Upper lobe of left lung (tissue), 6 donors: ENCODE data around the gene MTIF3. TPM values are rescaled to one million over a fixed set of nuclear protein-coding genes. Genes with fewer than 3 reads are reported as not detected.

Experiments
- ATAC-seq, 2 donors: fragments of 200-7000 bp; cut with Tn5 transposase; one replicate each; pipeline ENCODE4 v1.9.1; 2022; ENCODE audit warnings: mild to moderate bottlenecking in 2 of 2, moderate library complexity in 2 of 2; ENCODE audit not compliant: low FRiP score in 2 of 2
- DNase-seq, 2 donors: peaks; one replicate each; pipeline ENCODE4 v3.0.0-alpha.2; 2019 to 2020
- H3K27ac ChIP-seq, 4 donors: fragments of 200-600 bp; sonication (generic); one replicate each; pipeline ENCODE4 v1.5.1; 2016 to 2019
- H3K27me3 ChIP-seq, 4 donors: fragments of 200-600 bp; sonication (generic); one replicate each; pipeline ENCODE4 v1.5.1; 2017 to 2019
- H3K36me3 ChIP-seq, 4 donors: fragments of 200-600 bp; sonication (generic); one replicate each; pipeline ENCODE4 v1.5.1; 2016 to 2019
- H3K4me1 ChIP-seq, 4 donors: fragments of 200-600 bp; sonication (generic); one replicate each; pipeline ENCODE4 v1.5.1; 2018 to 2019
- H3K4me3 ChIP-seq, 4 donors: fragments of 200-600 bp; sonication (generic); one replicate each; pipeline ENCODE4 v1.5.1; 2017 to 2019; ENCODE audit warnings: mild to moderate bottlenecking in 2 of 4, moderate library complexity in 1 of 4
- H3K9me3 ChIP-seq, 4 donors: fragments of 200-600 bp; sonication (generic); one replicate each; pipeline ENCODE4 v1.5.1; 2018 to 2019
- EP300 ChIP-seq, 4 donors: sonication (generic); formaldehyde crosslinking; IDR thresholded peaks; one replicate each; pipeline ENCODE4 v1.5.1; 2017; ENCODE audit warnings: antibody characterized with exemption in 4 of 4, control low read depth in 2 of 4
- POLR2A ChIP-seq, 4 donors: fragments of 450-650 bp; IDR thresholded peaks; one replicate each; pipeline ENCODE4 v1.5.1; 2016 to 2017; ENCODE audit warnings: antibody characterized with exemption in 4 of 4, mild to moderate bottlenecking in 2 of 4
- POLR2AphosphoS5 ChIP-seq, 2 donors: sonication (generic); formaldehyde crosslinking; IDR thresholded peaks; one replicate each; pipeline ENCODE4 v1.5.1; 2017; ENCODE audit warnings: antibody characterized with exemption in 2 of 2
- WGBS, 2 donors: methylation state at CpG; one replicate each; pipeline ENCODE4 v1.1.5; 2017 to 2018; 5-methylcytosine and 5-hydroxymethylcytosine counted together
- total RNA-seq, 6 donors: library from RNA; depleted of rRNA in 4 of 6; stranded (reverse); fragments of >200 nt in 4 of 6; gene quantifications; one replicate each; pipeline versions ENCODE4 v1.1.0 to v1.2.1, GENCODE V29; 2016 to 2021
- TF ChIP-seq, protein P1 (sequence below), 6 experiments: fragments of 450-650 bp in 4 of 6; fragments of 200-600 bp in 2 of 6; sonication (generic) in 2 of 6; IDR thresholded peaks; one replicate each; pipeline ENCODE4 v1.5.1; 2016 to 2019; ENCODE audit warnings: antibody characterized with exemption in 6 of 6
- donor health status: DM: no; HTN: no; CAD: no; lungs with moderate emphysema.
- donor health status: DM: no; HTN: yes; CAD: no; lungs with severe emphysema.

The MTIF3 gene
- total RNA-seq, 6 donors from 2014 or later: 31.2 to 104 (median 38.8) TPM

GRCh38 chr13:27472941-27473340 is 22.6 kb upstream of the MTIF3 start:
- no peaks in the 10 kb centered on the region for H3K36me3 ChIP-seq
- ATAC-seq (no peak), DNase-seq (no peak)
- H3K27me3 ChIP-seq: no peaks in the 10 kb centered on the region
- no peak overlapping the region for H3K4me3 ChIP-seq
- H3K27ac ChIP-seq: no peak overlapping the region
- H3K9me3 ChIP-seq: no peaks in the 10 kb centered on the region
- WGBS, 2 donors: 85% methylated on average over 2 to 3 of the region's 3 CpGs
- H3K4me1 ChIP-seq: no peaks in the 10 kb centered on the region
- TF ChIP-seq POLR2AphosphoS5 (IDR thresholded peaks at IDR 0.05) (no peak), EP300 (IDR thresholded peaks at IDR 0.05) (no peak), POLR2A (IDR thresholded peaks at IDR 0.05) (no peak)
- TF ChIP-seq, protein P1, sequence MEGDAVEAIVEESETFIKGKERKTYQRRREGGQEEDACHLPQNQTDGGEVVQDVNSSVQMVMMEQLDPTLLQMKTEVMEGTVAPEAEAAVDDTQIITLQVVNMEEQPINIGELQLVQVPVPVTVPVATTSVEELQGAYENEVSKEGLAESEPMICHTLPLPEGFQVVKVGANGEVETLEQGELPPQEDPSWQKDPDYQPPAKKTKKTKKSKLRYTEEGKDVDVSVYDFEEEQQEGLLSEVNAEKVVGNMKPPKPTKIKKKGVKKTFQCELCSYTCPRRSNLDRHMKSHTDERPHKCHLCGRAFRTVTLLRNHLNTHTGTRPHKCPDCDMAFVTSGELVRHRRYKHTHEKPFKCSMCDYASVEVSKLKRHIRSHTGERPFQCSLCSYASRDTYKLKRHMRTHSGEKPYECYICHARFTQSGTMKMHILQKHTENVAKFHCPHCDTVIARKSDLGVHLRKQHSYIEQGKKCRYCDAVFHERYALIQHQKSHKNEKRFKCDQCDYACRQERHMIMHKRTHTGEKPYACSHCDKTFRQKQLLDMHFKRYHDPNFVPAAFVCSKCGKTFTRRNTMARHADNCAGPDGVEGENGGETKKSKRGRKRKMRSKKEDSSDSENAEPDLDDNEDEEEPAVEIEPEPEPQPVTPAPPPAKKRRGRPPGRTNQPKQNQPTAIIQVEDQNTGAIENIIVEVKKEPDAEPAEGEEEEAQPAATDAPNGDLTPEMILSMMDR (IDR thresholded peaks at IDR 0.05): no peak

GRCh38 chr13:27472441-27472840 is 22.1 kb upstream of the MTIF3 start:
- no peak for ATAC-seq
- Histone ChIP-seq H3K27ac (no peak overlapping the region), H3K36me3 (no peaks in the 10 kb centered on the region), H3K27me3 (no peaks in the 10 kb centered on the region), H3K9me3 (no peaks in the 10 kb centered on the region), H3K4me1 (no peaks in the 10 kb centered on the region), H3K4me3 (no peak overlapping the region)
- WGBS, 2 donors: 83% methylated on average over 1 to 2 of the region's 2 CpGs
- no peak for DNase-seq
- TF ChIP-seq EP300 (IDR thresholded peaks at IDR 0.05): no peak
- no peak for TF ChIP-seq POLR2AphosphoS5 (IDR thresholded peaks at IDR 0.05)
- TF ChIP-seq POLR2A (IDR thresholded peaks at IDR 0.05): no peak
- TF ChIP-seq, protein P1 (IDR thresholded peaks at IDR 0.05): no peak

DNA sequence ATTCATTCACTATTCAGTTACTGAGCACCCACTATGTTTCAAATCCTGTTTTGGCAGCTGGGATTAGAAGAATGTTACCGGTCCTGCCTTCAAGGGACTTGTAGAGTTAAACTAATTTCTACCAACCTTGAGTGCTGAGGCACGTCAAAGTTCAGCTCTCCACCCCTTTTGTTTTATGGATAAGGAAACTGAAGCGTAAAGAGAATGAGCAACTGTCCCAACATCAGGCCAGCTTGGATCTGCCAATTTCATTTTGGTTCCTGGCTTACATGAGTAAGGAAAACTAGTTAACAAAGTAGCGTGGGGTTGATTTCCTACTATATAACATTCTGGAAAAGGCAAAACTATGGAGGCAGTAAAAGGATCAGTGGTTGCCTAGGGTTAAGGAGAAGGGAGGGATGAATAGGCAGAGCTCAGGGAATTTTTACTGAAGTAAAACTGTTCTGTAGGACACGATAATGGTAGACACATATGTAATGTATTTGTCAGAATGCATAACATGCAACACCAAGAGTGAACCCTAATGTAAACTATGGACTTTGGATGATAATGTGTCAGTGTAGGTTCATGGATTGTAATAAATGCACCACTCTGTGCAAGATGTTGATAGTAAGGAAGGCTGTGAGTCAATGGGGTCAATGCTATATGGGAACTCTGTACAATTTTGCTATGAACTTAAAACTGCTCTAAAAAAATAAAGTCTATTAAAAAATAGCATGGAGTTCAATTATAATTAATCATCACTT is 19.9 kb upstream of the MTIF3 start:
- no peaks in the 10 kb centered on the region for H3K36me3 ChIP-seq
- TF ChIP-seq EP300 (IDR thresholded peaks at IDR 0.05) (no peak), POLR2A (IDR thresholded peaks at IDR 0.05) (no peak), POLR2AphosphoS5 (IDR thresholded peaks at IDR 0.05) (no peak)
- TF ChIP-seq, protein P1 (IDR thresholded peaks at IDR 0.05): no peak
- peaks cover 0 to 2% (median 0%) of the 10 kb centered on the region in 4 donors for H3K4me1 ChIP-seq
- no peak overlapping the region for H3K4me3 ChIP-seq
- ATAC-seq: no peak
- 85 to 86% methylated on average over 5 of the region's 5 CpGs for WGBS, 2 donors
- no peak for DNase-seq
- H3K9me3 ChIP-seq: no peaks in the 10 kb centered on the region
- no peaks in the 10 kb centered on the region for H3K27me3 ChIP-seq
- H3K27ac ChIP-seq: no peak overlapping the region

DNA sequence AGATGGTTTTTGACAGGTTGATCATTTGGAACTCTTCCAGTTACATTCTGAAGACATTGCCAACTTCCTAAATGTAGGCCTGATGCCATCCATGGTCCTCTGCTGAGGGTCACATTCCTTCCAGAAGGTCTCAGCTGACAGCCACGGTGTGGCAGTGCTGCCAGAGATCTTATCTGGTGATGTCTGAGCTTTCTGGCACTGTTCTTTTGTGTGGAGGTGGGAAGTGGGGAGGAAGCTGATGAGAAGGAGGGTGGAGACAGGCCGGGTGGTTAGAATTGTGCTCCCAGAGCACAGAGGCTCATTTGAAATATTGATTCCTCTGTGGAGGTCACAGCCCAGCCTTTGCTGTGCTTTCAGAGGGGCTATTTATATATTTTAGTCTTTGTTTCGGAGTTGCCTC is 16.1 kb upstream of the MTIF3 start:
- WGBS, 2 donors: 12 to 18% methylated on average over 3 of the region's 3 CpGs
- DNase-seq (no peak), ATAC-seq (no peak)
- Histone ChIP-seq H3K36me3 (no peaks in the 10 kb centered on the region), H3K4me3 (no peak overlapping the region), H3K9me3 (no peaks in the 10 kb centered on the region), H3K4me1 (peaks cover 0 to 2% (median 0%) of the 10 kb centered on the region in 4 donors), H3K27ac (no peak overlapping the region), H3K27me3 (no peaks in the 10 kb centered on the region)
- TF ChIP-seq, protein P1 (IDR thresholded peaks at IDR 0.05): no peak
- TF ChIP-seq EP300 (IDR thresholded peaks at IDR 0.05) (no peak), POLR2A (IDR thresholded peaks at IDR 0.05) (no peak), POLR2AphosphoS5 (IDR thresholded peaks at IDR 0.05) (no peak)

DNA sequence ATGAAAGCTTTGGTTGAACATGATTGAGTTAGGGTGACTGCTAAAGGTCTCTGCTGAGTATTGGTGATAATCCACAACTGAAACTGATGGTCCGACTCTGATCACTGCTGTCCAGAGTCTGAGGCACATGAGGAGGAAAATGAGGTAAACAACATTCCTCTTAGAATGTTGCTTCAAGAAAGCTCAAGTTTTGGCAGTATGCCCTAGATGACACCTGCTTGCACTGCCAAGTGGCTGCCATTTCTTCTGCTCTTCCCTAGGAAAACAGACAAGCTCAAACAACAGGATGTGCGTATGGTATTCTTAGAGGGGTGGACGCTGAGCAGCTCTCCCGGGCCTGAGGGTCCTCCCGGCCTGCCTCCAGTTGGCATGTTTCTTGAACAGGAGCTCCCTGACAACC is 15.2 kb upstream of the MTIF3 start:
- TF ChIP-seq POLR2A (IDR thresholded peaks at IDR 0.05) (no peak), EP300 (IDR thresholded peaks at IDR 0.05) (no peak), POLR2AphosphoS5 (IDR thresholded peaks at IDR 0.05) (no peak)
- TF ChIP-seq, protein P1 (IDR thresholded peaks at IDR 0.05): no peak
- Histone ChIP-seq H3K36me3 (no peaks in the 10 kb centered on the region), H3K27ac (no peak overlapping the region), H3K4me1 (peaks cover 0 to 2% (median 0%) of the 10 kb centered on the region in 4 donors), H3K4me3 (no peak overlapping the region), H3K9me3 (no peaks in the 10 kb centered on the region), H3K27me3 (no peaks in the 10 kb centered on the region)
- 53 to 86% methylated on average over 5 of the region's 5 CpGs for WGBS, 2 donors
- no peak for DNase-seq
- no peak for ATAC-seq
